DOHH2 (cell line): ENCODE results near the gene NIF3L1.

Experiments
- EZH2phosphoT487 ChIP-seq: fragments of 200-600 bp; sonication (generic); IDR thresholded peaks from 2 replicates; pipeline ENCODE4 v1.6.1; 2017; ENCODE audit warnings: borderline replicate concordance, mild to moderate bottlenecking, antibody characterized with exemption, low read length, moderate library complexity, mixed read lengths
- TF ChIP-seq, protein P1 (sequence below): fragments of 200-600 bp; sonication (generic); IDR thresholded peaks from one replicate; pipeline ENCODE4 v1.5.1; 2014; ENCODE audit warnings: antibody characterized with exemption, mild to moderate bottlenecking, low read depth, low read length; ENCODE audit not compliant: poor library complexity, severe bottlenecking

DNA sequence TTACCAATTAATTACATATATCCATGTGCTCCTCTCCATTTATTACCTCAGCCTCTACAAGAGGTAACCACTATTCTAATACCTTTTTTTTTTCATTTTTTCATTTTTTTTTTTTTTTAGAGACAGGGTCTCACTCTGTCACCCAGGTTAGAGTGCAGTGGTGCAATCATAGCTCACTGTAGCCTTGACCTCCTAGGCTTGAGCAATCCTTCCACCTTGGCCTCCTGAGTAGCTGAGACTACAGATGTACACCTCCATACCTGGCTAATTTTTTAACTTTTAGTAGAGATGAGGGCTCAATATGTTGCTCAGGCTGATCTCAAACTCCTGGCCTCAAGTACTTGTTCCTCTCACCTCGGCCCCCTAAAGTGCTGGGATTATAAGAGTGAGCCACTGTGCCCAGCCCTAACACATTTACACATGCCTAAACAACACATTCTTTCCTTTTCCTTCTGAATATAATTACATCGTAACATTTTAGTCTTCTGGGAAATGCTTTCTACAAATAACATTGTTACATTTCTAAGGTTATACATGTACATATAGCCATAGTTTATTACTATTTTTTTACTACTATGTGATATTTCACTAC, 10.8 kb upstream of the NIF3L1 start:
- TF ChIP-seq, protein P1, sequence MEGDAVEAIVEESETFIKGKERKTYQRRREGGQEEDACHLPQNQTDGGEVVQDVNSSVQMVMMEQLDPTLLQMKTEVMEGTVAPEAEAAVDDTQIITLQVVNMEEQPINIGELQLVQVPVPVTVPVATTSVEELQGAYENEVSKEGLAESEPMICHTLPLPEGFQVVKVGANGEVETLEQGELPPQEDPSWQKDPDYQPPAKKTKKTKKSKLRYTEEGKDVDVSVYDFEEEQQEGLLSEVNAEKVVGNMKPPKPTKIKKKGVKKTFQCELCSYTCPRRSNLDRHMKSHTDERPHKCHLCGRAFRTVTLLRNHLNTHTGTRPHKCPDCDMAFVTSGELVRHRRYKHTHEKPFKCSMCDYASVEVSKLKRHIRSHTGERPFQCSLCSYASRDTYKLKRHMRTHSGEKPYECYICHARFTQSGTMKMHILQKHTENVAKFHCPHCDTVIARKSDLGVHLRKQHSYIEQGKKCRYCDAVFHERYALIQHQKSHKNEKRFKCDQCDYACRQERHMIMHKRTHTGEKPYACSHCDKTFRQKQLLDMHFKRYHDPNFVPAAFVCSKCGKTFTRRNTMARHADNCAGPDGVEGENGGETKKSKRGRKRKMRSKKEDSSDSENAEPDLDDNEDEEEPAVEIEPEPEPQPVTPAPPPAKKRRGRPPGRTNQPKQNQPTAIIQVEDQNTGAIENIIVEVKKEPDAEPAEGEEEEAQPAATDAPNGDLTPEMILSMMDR, result no peak
- TF ChIP-seq EZH2phosphoT487, result no peak
